Measurements from ENCODE around the gene SNAP29.
A peak's percentile ranks its signal among the peaks of the same experiment; 100 is the strongest.

SNAP29 gene

GRCh38 chr22:20858615-20859416 is at the start of gene SNAP29, which contains the start of gene PI4KA:
Gene SNAP29, plus strand, starts transcription at chr22:20859007. Its CDS starts 104 bp downstream, at chr22:20859111.
Gene PI4KA, minus strand, starts transcription at chr22:20858811. Its CDS starts 86 bp downstream, at chr22:20858725.
- DNase-seq (ENCODE audit: low read depth) = peak; percentile 91
- TF ChIP-seq CTCF (IDR thresholded peaks at IDR 0.05; ENCODE audit: control insufficient read depth, extremely low read depth, insufficient read depth) = no peak
- peak within 1 kb of the TSS; percentile 87 for H3K4me3 ChIP-seq (ENCODE audit: low read depth, low read length)

- no peak for DNase-seq (ENCODE audit: low read depth)
- no peak overlapping the region for H3K4me3 ChIP-seq (ENCODE audit: low read depth, low read length)
- no peak for TF ChIP-seq CTCF (IDR thresholded peaks at IDR 0.05; ENCODE audit: control insufficient read depth, extremely low read depth, insufficient read depth)
Measured at GRCh38 chr22:20809538-20810185, 49.1 kb upstream of the SNAP29 start.

- DNase-seq (ENCODE audit: low read depth) = no peak
- TF ChIP-seq CTCF (IDR thresholded peaks at IDR 0.05; ENCODE audit: control insufficient read depth, extremely low read depth, insufficient read depth) = no peak
- no peak overlapping the region for H3K4me3 ChIP-seq (ENCODE audit: low read depth, low read length)
Measured at GRCh38 chr22:20810645-20811044, 48.2 kb upstream of the SNAP29 start.

GRCh38 chr22:20811171-20811570 is 47.6 kb upstream of the SNAP29 start:
- TF ChIP-seq CTCF (IDR thresholded peaks at IDR 0.05; ENCODE audit: control insufficient read depth, extremely low read depth, insufficient read depth) = no peak
- DNase-seq (ENCODE audit: low read depth) = no peak
- H3K4me3 ChIP-seq (ENCODE audit: low read depth, low read length) = no peak overlapping the region

GRCh38 chr22:20811971-20812660 is 46.7 kb upstream of the SNAP29 start:
- no peak for DNase-seq (ENCODE audit: low read depth)
- TF ChIP-seq CTCF (IDR thresholded peaks at IDR 0.05; ENCODE audit: control insufficient read depth, extremely low read depth, insufficient read depth) = no peak
- no peak overlapping the region for H3K4me3 ChIP-seq (ENCODE audit: low read depth, low read length)

- H3K4me3 ChIP-seq (ENCODE audit: low read depth, low read length) = no peak overlapping the region
- DNase-seq (ENCODE audit: low read depth) = no peak
- TF ChIP-seq CTCF (IDR thresholded peaks at IDR 0.05; ENCODE audit: control insufficient read depth, extremely low read depth, insufficient read depth) = no peak
Measured at GRCh38 chr22:20813056-20813455, 45.8 kb upstream of the SNAP29 start.
